Measurements from ENCODE around the gene STAT5A. TPM values are rescaled to one million over a fixed set of nuclear protein-coding genes. Genes with fewer than 3 reads are reported as not detected.

Gene STAT5A
- total RNA-seq, 1 experiment from 2014 or later = 7.8 TPM

DNA sequence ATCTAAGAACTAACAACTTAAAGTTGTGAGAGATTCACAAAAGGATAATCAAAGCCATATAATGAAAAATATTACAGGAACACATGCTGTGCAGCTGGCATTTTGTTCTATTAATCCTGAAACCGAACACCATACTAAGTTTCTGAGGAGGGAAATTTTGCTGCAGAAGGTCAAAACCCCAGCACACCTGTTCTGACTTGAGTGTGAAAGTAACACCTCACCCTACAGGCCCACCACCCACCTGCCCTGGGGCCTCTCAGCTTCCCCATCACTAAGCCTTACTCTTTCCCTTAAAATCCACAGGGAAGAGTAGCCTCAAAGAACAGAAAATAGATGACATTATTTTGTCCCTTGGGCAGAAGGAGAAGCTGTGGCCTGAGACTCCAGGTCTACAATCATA lies 44.8 kb downstream of the STAT5A start:
- no peak for DNase-seq (ENCODE audit: low read depth)

DNA sequence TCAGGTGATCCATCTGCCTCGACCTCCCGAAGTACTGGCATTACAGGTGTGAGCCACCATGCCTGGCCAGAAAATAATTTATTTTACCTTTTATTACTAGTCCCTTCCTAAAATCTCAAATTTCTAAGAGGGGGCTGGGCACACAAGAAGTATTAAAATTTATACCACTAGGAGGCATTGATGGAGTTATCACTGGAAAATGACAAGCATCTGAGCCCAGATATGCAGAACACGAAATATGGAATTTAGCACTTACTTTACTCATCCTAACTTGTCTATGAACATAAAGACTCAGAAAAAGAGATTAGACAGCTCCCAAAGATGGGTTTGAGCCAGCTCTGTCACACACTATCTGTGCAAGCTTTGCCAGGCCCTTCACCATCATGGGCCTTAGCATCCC lies 46.4 kb downstream of the STAT5A start:
- no peak for DNase-seq (ENCODE audit: low read depth)

DNA sequence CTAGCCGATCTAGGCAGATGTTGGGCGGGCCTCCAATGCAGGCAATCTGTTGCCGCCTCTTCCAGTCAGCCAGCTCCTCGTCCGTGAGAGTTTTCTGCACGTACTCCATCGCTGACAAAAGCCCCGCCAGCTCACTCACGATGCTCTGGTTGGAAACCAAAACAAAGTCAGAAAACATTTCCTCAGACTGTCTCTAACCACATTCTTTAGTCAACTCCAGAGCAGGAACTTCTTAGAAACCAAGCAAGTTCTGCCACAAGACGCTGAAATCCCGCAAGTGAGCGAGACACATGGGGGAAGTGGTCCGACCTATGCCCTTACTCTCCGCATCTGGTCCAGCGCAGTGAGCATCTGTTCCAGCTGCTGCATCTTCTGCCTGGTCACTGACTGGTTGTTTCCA lies 49.1 kb downstream of the STAT5A start:
- no peak for DNase-seq (ENCODE audit: low read depth)

DNA sequence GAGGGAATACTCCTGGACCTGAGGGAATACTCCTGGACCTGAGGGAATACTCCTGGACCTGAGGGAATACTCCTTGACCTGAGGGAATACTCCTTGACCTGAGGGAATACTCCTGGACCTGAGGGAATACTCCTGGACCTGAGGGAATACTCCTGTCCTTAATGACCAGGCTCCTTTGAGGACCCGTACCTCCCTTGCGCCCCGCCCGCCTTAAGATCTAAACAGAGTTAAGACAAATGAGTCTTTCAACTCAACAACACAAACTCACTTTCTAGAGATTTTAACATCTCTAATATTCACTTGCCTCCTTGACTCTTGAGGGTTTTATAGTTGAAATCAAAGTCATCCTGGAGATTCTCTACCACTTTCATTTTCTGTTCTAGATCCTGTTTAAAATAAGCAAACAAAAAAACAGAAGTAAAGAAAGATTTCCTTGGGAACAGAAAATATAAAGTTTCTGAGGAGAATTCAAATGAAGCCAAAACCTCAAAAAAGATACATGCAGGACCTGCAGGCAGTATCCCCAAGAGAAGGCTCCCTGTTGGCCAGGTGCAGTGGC lies 50.2 kb downstream of the STAT5A start:
- no peak for DNase-seq (ENCODE audit: low read depth)

DNA sequence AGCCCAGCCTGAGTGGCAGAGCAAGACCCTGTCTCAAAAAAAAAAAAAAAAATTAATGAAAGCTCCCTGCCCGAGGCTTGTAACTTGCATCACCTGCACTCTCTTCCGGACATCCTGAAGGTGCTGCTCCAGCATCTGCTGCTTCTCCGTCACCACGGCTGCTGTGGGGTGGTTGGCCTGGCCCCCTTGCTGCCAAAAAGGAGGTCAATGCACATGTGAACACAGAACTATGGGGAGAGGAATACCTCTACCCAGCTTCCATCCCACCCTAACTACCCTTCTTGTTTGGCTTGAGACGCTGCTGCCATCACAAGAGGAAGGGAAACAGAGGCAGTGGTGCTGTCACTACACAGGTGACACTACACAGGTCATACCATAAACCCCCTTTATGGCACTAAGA lies 50.9 kb downstream of the STAT5A start:
- DNase-seq (ENCODE audit: low read depth) = no peak

DNA sequence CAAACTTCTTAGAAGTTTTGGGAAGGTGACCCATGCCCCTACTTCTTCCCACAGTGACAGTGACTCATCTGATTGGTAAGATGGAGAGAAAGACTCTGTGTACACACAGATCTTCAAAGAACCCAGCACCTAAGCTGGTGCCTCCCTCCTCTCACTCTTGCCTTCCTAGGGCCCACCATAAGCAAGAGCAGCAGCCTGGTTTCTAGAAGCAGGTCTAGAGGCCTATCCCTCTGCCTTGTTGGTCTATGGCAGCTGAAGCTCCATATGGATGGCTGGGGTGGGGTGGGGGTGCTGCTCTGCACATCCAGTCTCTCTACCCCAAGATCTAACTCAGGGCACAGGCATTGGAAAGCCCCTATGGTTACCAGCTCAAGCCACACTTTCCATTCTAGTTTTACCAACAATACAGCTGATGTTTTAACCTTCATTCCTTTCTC lies 52.4 kb downstream of the STAT5A start:
- DNase-seq (ENCODE audit: low read depth) = peak; percentile 45

DNA sequence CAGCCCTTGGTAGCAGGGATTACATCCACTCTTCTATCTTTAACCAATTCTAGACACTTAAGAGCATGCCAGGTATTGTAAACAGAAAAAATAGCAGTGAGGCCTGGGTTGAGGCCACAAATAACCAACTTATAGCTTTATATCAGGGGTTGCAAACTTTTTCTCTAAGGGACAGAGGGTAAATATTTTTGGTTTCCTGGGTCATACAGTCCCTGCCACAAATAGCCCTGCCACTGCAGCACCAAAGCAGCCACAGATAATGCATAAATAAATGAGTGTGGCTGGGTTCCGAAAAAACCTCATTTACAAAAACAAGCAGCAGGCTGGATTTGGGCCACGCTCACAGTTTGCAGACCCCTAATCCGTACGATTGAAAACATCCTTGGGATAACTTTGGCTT lies 53.3 kb downstream of the STAT5A start:
- no peak for DNase-seq (ENCODE audit: low read depth)

DNA sequence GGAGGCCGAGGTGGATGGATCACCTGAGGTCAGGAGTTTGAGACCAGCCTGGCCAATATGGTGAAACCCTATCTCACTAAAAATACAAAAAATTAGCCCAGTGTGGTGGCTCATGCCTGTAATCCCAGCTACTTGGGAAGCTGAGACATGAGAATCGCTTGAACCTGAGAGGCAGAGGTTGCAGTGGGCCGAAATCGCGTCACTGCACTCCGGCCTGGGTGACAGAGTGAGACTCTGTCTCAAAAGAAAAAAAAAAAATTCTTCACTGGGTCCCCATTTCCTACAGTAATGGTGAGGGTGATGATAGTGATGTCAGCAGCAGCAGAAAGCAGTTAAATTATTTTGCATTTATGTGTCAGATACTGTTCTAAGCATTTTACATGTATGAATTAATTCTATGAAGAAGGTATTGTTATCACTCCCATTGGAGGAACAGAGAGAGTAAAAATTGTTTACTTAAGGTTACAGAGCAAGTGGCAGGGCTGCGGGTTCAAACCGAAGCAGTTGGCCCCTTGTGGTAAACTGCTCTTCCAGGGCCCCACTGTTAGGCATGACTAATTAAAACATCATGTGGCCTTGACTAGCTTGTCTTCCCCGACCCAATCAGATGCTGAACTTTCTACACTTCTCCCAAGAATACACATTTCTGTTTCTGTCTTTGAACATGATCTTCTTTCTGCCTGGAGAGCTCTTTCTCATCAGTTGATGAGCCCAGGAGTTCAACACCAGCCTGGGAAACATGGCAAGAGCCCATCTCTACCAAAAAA lies 54.1 kb downstream of the STAT5A start:
- DNase-seq (ENCODE audit: low read depth) = peak; percentile 93

DNA sequence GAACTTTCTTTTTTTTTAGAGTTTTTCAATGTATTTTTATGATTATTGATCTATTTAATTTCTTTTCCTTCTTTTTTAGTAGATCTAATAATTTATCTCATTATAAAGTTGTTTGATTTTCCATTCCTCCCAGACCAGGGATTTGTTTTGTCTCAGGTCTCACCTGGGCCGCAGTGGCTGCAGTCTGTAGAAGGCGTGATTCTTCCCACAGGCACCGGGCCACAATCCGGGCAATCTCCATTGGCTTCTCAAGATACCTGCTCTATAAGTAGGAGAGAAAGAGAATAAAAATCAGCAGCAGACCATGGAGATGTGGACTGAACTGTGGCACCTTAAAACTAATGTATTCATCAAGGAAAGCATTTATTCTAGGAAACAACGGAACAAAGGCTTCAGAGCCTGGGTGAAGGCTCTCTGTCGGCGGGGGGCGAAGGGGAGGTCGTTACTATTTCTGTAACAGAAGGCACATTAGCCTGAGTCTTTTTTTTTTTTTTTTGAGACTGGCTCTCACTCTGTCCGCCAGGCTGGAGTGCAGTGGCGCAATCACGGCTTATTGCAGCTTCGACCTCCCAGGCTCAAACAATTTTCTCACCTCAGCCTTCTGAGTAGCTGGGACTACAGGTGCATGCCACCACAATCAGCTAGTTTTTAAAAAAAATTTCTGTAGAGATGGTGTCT lies 57.2 kb downstream of the STAT5A start:
- DNase-seq (ENCODE audit: low read depth) = no peak

DNA sequence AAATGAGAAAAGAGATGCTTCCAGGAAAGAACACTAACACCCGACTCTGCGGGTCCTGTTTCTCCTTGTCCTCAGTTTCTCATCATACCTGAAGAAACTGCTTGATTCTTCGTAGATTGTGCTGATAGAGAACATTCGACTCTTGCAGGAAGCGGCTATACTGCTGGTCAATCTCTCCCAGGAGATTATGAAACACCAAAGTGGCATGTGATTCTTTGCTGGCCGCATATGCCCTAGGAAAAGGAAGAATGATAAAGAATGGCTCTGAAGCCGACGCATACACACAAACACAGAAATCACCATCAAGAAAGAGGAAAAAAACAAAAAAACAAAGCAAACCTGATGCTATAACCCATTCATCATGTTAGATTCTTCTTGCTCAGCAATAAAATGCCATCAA lies 58.2 kb downstream of the STAT5A start:
- no peak for DNase-seq (ENCODE audit: low read depth)

DNA sequence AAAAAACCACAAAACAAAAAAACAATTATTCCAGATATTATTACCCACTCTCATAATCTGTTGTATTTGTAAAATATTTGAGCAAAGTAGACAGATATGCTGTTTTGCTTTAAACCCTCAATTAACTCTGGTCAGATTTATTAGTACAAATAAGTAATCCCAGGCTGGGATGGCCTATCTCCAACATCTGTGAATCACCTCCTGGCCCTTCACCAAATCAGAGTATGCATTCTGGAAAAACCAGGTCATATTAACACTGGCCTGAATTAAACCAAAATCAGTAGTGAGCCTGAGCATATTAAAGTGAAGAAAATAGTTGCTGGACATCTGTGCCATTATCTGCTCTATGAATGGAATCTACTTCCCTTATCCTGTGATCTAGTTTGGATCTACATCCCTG lies 58.9 kb downstream of the STAT5A start:
- DNase-seq (ENCODE audit: low read depth) = peak; percentile 86

DNA sequence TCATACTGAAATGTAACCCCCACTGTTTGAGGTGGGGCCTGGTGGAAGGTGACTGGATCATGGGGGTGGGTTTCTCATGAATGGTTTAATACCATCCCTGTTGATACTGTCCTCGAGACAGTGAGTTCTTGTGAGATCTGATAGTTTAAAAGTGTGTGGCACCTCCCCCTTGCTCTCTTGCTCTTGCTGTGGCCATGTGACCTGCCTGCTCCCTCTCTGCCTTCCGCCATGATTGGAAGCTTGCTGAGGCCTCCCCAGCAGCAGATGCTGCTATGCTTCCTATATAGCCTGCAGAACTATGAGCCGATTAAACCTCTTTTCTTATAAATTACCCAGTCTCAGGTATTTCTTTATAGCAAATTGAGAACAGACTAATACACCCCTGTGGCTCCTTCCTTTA lies 59.3 kb downstream of the STAT5A start:
- DNase-seq (ENCODE audit: low read depth) = no peak

DNA sequence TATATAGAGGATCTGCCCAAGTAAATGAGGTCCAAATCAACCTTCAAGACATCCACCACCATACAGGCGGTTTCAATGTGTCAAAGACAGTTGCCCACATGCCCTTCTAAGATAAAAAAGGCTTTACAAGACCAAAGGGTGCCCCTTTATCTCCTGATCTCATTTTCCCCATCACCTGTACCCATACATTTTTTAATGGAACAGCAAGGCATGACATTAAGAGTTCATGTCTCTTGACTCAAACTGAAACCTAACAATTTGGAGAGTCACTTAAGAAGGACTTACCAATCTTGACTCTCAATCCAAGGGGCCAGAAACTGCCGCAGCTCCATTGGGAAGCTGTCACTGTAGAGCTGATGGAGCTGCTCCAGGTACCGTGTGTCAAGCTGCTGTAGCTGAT lies 59.8 kb downstream of the STAT5A start:
- DNase-seq (ENCODE audit: low read depth) = no peak

DNA sequence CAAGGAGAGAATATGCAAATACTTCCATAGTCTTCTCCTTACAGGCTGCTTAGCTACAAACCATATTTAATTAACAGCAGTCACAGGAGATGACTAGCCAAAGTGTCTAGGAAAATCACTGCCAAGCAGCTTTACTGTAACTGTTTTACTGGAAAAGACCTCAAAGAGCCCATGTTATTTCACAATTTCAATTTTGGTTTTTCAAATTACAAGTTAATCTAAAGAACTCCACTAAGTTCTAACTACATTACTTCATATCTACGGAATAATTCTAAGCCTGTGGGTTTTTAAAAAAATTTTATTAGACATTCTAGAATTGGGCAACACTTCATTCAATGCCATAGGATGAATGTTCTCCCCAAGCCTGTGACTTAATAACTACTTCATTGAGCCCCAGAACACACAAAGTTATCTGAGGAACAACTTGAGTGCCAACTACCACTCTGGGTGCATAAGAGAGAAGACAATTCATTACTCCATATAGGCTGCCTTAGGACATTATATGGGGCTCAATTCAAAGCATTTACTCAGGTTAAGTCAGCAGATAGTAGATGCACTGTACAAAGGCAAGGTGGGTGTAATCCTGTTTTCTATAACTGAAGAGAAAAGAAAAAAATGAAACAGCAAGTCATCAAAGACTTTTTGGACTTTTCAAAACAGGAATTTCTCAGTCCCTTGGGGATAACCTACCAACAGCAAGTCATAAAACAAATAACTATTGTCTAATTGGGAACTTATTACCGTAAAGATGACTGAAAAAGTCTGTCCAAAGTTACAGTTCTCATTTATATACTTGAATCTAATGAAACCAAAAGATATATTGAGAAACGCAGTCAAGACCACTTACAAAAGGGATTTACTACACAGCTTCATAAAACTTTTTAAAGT lies 66.9 kb downstream of the STAT5A start:
- no peak for DNase-seq (ENCODE audit: low read depth)

DNA sequence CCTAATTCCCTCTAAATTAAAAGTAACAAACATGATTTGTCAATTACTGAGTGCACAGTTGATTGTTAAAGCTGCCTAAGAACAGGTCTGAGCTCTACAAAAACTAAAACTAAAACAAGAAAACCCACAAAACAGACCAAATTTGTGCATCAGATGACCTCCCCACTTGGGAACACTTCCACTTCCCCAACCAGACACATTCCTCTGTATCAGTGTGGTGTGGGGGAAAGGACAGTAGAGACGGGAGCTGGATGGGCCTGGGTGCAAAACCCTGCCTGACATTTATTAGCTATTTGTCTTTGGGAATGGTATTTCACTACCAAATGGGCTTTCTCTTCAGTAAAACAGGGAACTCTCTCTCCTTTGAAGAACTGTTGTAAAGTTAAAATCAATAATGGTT lies 70.1 kb downstream of the STAT5A start:
- DNase-seq (ENCODE audit: low read depth) = no peak

DNA sequence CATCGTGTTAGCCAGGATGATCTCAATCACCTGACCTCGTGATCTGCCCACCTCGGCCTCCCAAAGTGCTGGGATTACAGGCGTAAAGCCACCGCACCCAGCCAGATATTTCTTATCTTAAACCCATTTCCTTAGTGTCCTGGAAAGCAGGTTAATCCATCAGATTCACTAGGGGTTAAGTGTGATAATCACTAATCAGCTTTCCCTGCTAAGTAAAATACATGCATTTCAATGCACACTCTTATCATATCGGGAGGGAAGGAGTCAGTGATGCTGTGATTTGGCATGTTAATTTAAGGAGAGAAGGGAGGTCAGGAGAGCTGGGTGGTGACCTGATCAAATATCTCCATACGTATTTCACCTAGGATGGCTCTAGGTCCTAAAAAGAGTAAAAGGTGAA lies 70.8 kb downstream of the STAT5A start:
- DNase-seq (ENCODE audit: low read depth) = no peak

DNA sequence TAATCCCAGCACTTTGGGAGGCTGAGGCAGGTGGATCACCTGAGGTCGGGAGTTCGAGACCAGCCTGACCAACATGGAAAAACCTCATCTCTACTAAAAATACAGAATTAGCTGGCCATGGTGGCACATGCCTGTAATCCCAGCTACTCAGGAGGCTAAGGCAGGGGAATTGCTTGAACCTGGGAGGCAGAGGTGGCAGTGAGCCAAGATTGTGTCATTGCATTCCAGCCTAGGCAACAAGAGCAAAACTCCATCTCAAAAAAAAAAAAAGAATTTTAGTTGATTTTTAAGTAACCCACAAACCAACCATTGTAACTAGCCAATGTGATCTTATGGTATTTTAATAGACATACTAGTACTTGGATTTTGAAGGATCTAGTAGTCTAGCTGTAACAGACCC lies 72.1 kb downstream of the STAT5A start:
- peak; percentile 9 for DNase-seq (ENCODE audit: low read depth)

Other genes starting within 250 kb of the STAT5A start
- gene C17orf113, start 237.9 kb upstream of the STAT5A start, total RNA-seq (2014; rRNA removed; shearing (Covaris generic)) = 0.10 and 0.24 TPM in 2 replicates
- gene ZNF385C, start 190.0 kb upstream of the STAT5A start, total RNA-seq (2014; rRNA removed; shearing (Covaris generic)) = not detected in 2 replicates
- 4.2 and 4.8 TPM in 2 replicates for gene DHX58, start 175.8 kb upstream of the STAT5A start, total RNA-seq (2014; rRNA removed; shearing (Covaris generic))
- gene KAT2A, start 167.1 kb upstream of the STAT5A start, total RNA-seq (2014; rRNA removed; shearing (Covaris generic)) = 6.3 and 11.7 TPM in 2 replicates
- not detected in 2 replicates for gene HSPB9, start 165.7 kb upstream of the STAT5A start, total RNA-seq (2014; rRNA removed; shearing (Covaris generic))
- 95.0 and 130 TPM in 2 replicates for gene RAB5C, start 133.5 kb upstream of the STAT5A start, total RNA-seq (2014; rRNA removed; shearing (Covaris generic))
- gene KCNH4, start 107.4 kb upstream of the STAT5A start, total RNA-seq (2014; rRNA removed; shearing (Covaris generic)) = 0.12 TPM in 1 of 2 replicates, not detected in the other
- not detected in 2 replicates for gene HCRT, start 103.0 kb upstream of the STAT5A start, total RNA-seq (2014; rRNA removed; shearing (Covaris generic))
- gene GHDC, start 94.0 kb upstream of the STAT5A start, total RNA-seq (2014; rRNA removed; shearing (Covaris generic)) = 7.9 and 10.5 TPM in 2 replicates
- gene STAT5B, start 12.1 kb upstream of the STAT5A start, total RNA-seq (2014; rRNA removed; shearing (Covaris generic)) = 11.2 and 12.6 TPM in 2 replicates
- 40.6 and 44.6 TPM in 2 replicates for gene STAT3, start 99.9 kb downstream of the STAT5A start, total RNA-seq (2014; rRNA removed; shearing (Covaris generic))
- 135 and 217 TPM in 2 replicates for gene CAVIN1, start 134.8 kb downstream of the STAT5A start, total RNA-seq (2014; rRNA removed; shearing (Covaris generic))
- gene ATP6V0A1, start 170.4 kb downstream of the STAT5A start, total RNA-seq (2014; rRNA removed; shearing (Covaris generic)) = 10.4 and 13.9 TPM in 2 replicates
- 12.7 and 15.5 TPM in 2 replicates for gene NAGLU, start 247.7 kb downstream of the STAT5A start, total RNA-seq (2014; rRNA removed; shearing (Covaris generic))